Stomach (tissue), 9 donors: ENCODE results near the gene DNAL4. TPM values are rescaled to one million over a fixed set of nuclear protein-coding genes. Genes with fewer than 3 reads are reported as not detected.
"Not testable (repeated sequence)": the region's sequence is repeated elsewhere in the genome, so short reads cannot be mapped to it uniquely, and the experiment has no call there.

ENCODE experiments used
- DNase-seq, 2 donors: peaks; one replicate each; pipeline versions ENCODE4 v3.0.0 to v3.0.0-alpha.2; 2013 to 2019
- H3K27ac ChIP-seq, 5 donors: fragments of 200-600 bp in 4 of 5; sonication (generic) in 4 of 5; one replicate each; pipeline ENCODE4 v1.5.1; 2013 to 2019; ENCODE audit warnings: mild to moderate bottlenecking in 1 of 5, moderate library complexity in 1 of 5
- H3K27me3 ChIP-seq, 3 donors: fragments of 200-600 bp; sonication (generic); one replicate each; pipeline ENCODE4 v1.5.1; 2017 to 2019; ENCODE audit warnings: mixed run types in 1 of 3
- H3K36me3 ChIP-seq, 4 donors: fragments of 200-600 bp; sonication (generic); 1 replicate in 3 of 4; 2 replicates in 1 of 4; pipeline ENCODE4 v1.5.1; 2016 to 2019
- H3K4me1 ChIP-seq, 4 donors: fragments of 200-600 bp; sonication (generic); one replicate each; pipeline ENCODE4 v1.5.1; 2016 to 2019
- H3K4me3 ChIP-seq, 4 donors: fragments of 200-600 bp; sonication (generic) in 3 of 4; one replicate each; pipeline ENCODE4 v1.5.1; 2016 to 2019; ENCODE audit warnings: mild to moderate bottlenecking in 1 of 4
- H3K9me3 ChIP-seq, 4 donors: fragments of 200-600 bp; sonication (generic); one replicate each; pipeline ENCODE4 v1.5.1; 2016 to 2019
- EP300 ChIP-seq: sonication (generic); formaldehyde crosslinking; IDR thresholded peaks from one replicate; pipeline ENCODE4 v1.6.1; 2017; ENCODE audit warnings: antibody characterized with exemption
- POLR2A ChIP-seq, 4 donors: fragments of 450-650 bp; IDR thresholded peaks; one replicate each; pipeline ENCODE4 v1.6.1; 2016; ENCODE audit warnings: antibody characterized with exemption in 4 of 4, control low read depth in 2 of 4, mild to moderate bottlenecking in 1 of 4, moderate library complexity in 1 of 4
- POLR2AphosphoS5 ChIP-seq, 3 donors: sonication (generic); formaldehyde crosslinking; IDR thresholded peaks; one replicate each; pipeline ENCODE4 v1.6.1; 2016; ENCODE audit warnings: antibody characterized with exemption in 3 of 3
- WGBS, 5 donors: extraction: QIAGEN DNeasy Blood & Tissue Kit in 3 of 5; methylation state at CpG; one replicate each; pipeline versions ENCODE4 v1.1.5 to v1.1.7; 2013 to 2018; 5-methylcytosine and 5-hydroxymethylcytosine counted together
- intact Hi-C: fragments of 100-400 bp; cut with DNase I; formaldehyde crosslinking; loops from one replicate; pipeline ENCODE4 v1.15.1; 2023; ENCODE audit warnings: low total_unique reads
- polyA plus RNA-seq, 3 donors: library from polyadenylated mRNA; stranded (reverse); fragments of 200-250 nt; gene quantifications; one replicate each; pipeline ENCODE4 v1.2.3, GENCODE V29; 2013
- total RNA-seq, 5 donors: library from RNA; depleted of rRNA; stranded (reverse); fragments of >200 nt; gene quantifications; one replicate each; pipeline versions ENCODE4 v1.1.0 to v1.2.3, GENCODE V29; 2014 to 2016
- TF ChIP-seq, protein P1 (sequence below), 7 experiments: fragments of 450-650 bp in 4 of 7; fragments of 200-600 bp in 3 of 7; sonication (generic) in 3 of 7; IDR thresholded peaks; one replicate each; pipeline ENCODE4 v1.5.1; 2016 to 2019; ENCODE audit warnings: antibody characterized with exemption in 7 of 7, control low read depth in 2 of 7, mild to moderate bottlenecking in 1 of 7
- donor health status: healthy with polysubstance abuse.
- donor health status: Bipolar disorder and iron deficiency.
- donor health status: healthy.

DNAL4 gene
- total and polyA plus RNA-seq, 8 donors: 0.58 to 33.0 (median 15.9) TPM

DNA sequence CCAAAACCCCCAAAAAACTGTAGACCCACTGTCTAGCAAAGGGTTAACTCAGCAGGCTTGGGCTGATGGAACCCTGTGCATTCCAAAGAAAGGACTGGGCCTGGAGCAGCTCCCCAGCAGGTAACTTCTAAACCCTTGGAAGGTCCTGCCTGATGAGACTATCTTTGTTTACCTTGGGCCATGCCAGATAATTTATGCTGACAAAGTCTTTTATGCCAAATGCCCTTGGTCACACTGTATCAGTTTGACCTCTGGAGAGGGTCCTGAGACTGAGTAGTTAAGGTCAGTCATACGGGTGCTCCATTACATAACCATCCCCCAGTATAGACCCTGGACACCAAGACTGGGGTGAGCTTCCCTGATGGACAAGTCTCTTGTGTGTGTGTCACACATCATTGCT lies 21.9 kb upstream of the DNAL4 start:
- no peak for TF ChIP-seq POLR2AphosphoS5 (IDR thresholded peaks at IDR 0.05)
- TF ChIP-seq POLR2A (IDR thresholded peaks at IDR 0.05): no peak
- TF ChIP-seq, protein P1, sequence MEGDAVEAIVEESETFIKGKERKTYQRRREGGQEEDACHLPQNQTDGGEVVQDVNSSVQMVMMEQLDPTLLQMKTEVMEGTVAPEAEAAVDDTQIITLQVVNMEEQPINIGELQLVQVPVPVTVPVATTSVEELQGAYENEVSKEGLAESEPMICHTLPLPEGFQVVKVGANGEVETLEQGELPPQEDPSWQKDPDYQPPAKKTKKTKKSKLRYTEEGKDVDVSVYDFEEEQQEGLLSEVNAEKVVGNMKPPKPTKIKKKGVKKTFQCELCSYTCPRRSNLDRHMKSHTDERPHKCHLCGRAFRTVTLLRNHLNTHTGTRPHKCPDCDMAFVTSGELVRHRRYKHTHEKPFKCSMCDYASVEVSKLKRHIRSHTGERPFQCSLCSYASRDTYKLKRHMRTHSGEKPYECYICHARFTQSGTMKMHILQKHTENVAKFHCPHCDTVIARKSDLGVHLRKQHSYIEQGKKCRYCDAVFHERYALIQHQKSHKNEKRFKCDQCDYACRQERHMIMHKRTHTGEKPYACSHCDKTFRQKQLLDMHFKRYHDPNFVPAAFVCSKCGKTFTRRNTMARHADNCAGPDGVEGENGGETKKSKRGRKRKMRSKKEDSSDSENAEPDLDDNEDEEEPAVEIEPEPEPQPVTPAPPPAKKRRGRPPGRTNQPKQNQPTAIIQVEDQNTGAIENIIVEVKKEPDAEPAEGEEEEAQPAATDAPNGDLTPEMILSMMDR (IDR thresholded peaks at IDR 0.05): no peak
- no peak for TF ChIP-seq EP300
- H3K27me3 ChIP-seq: peaks cover 0 to 6% (median 0%) of the 10 kb centered on the region in 3 donors
- H3K4me3 ChIP-seq: no peak overlapping the region
- intact Hi-C loops: no loop called here
- no peak overlapping the region for H3K27ac ChIP-seq
- peaks cover 0 to under 1% (median 0%) of the 10 kb centered on the region in 4 donors for H3K9me3 ChIP-seq
- no peaks in the 10 kb centered on the region for H3K4me1 ChIP-seq
- no peaks in the 10 kb centered on the region for H3K36me3 ChIP-seq
- 17 to 60% (median 31%) methylated on average over 1 of the region's 1 CpG for WGBS, 5 donors
- no peak for DNase-seq

DNA sequence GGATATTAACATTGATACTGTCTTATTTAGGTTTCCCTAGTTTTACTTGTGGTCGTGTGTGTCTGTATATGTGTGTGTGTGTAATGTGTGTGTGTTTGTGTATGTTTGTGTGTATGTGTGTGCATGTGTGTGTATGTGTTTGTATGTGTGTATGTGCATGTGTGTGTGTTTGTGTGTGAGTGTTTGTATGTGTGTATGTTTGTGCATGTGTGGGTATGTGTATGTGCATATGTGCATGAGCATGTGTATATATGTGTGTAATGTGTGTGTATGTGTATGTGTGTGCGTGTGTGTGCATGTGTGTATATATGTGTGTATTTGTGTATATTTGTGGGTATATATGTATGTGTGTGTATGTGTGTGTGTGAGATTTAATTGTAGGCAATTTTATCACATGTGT lies 17.3 kb upstream of the DNAL4 start:
- peaks cover 0 to 6% (median 0%) of the 10 kb centered on the region in 3 donors for H3K27me3 ChIP-seq
- H3K9me3 ChIP-seq: peaks cover 3 to 16% (median 10%) of the 10 kb centered on the region in 4 donors
- DNase-seq: no peak
- no peak for TF ChIP-seq POLR2AphosphoS5 (IDR thresholded peaks at IDR 0.05)
- no peak for TF ChIP-seq POLR2A (IDR thresholded peaks at IDR 0.05)
- no peak for TF ChIP-seq EP300
- TF ChIP-seq, protein P1 (IDR thresholded peaks at IDR 0.05): no peak
- H3K27ac ChIP-seq: no peak overlapping the region
- WGBS, 5 donors: 72 to 86% (median 81%) methylated on average over 2 of the region's 2 CpGs
- intact Hi-C loops: no loop called here
- H3K4me1 ChIP-seq: no peaks in the 10 kb centered on the region
- H3K36me3 ChIP-seq: no peaks in the 10 kb centered on the region
- no peak overlapping the region for H3K4me3 ChIP-seq

DNA sequence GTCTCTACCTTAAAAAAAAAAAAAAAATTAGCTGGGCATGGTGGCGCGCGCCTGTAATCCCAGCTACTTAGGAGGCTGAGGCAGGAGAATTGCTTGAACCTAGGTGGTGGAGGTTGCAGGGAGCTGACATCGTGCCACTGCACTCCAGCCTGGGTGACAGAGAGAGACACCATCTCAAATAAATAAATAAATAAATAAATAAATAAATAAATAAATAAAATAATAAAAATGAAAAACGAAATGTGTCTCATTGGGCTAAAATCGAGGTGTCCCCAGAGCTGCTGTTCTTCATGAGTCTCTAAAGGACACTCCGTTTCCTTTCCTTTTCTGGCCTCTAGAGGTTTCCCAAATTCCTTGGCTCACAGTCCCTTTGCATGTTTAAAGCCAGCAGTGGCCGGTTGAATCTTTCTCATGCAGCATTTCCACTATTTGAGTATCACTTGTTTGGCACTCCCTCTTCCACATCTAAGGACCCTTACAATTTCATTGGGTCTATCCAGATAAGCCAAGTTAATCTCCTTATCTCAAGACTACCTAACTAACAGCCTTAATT lies 11.2 kb upstream of the DNAL4 start:
- peaks cover 0 to 14% (median 0%) of the 10 kb centered on the region in 3 donors for H3K27me3 ChIP-seq
- H3K4me1 ChIP-seq, H3K27ac ChIP-seq, intact Hi-C loops, H3K9me3 ChIP-seq, H3K4me3 ChIP-seq, DNase-seq, H3K36me3 ChIP-seq: not testable (repeated sequence)
- 74 to 81% (median 78%) methylated on average over 8 of the region's 8 CpGs for WGBS, 5 donors

DNA sequence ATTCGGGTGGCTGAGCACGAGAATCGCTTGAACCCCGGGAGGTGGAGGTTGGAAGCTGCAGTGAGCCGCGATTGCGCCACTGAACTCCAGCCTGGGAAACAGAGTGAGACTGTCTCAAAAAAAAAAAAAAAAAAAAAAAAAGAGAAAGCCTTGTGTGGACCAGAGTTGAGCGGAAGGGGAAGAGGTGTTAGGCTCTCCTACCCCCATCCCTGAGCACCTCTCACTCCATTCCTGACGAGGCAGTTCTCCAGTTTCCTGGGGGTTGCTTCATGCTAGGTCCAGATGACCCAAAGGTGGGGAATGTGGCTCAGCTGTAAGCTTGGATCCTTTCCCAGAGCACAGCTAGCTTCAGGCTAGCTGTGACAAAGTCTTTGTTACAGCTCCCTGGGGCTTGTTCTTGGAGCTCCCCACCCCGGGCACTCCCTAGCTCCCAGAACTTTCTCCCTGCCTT lies 8.8 kb upstream of the DNAL4 start:
- intact Hi-C loops: no loop called here
- Histone ChIP-seq H3K9me3 (peaks cover 0 to 5% (median 0%) of the 10 kb centered on the region in 4 donors), H3K4me3 (no peak overlapping the region), H3K36me3 (no peaks in the 10 kb centered on the region), H3K4me1 (peaks cover 0 to 8% (median 1%) of the 10 kb centered on the region in 4 donors), H3K27ac (no peak overlapping the region), H3K27me3 (peaks cover 0 to 38% (median 8%) of the 10 kb centered on the region in 3 donors)
- TF ChIP-seq POLR2AphosphoS5 (IDR thresholded peaks at IDR 0.05) (peak in 1 of 3 donors; percentile 41), EP300 (no peak), POLR2A (IDR thresholded peaks at IDR 0.05) (no peak)
- TF ChIP-seq, protein P1 (IDR thresholded peaks at IDR 0.05): no peak
- peak; percentile 35 to 66 for DNase-seq
- WGBS, 5 donors: 27 to 37% (median 28%) methylated on average over 5 to 10 of the region's 10 CpGs
